ENCODE data around the gene KIF26B. TPM values are rescaled to one million over a fixed set of nuclear protein-coding genes. Genes with fewer than 3 reads are reported as not detected.

KIF26B gene
- total RNA-seq, 3 donors from 2014 or later (not counting 1 experiment from before 2014, with no cell fraction given) = 0.16 to 0.96 (median 0.18) TPM

DNA sequence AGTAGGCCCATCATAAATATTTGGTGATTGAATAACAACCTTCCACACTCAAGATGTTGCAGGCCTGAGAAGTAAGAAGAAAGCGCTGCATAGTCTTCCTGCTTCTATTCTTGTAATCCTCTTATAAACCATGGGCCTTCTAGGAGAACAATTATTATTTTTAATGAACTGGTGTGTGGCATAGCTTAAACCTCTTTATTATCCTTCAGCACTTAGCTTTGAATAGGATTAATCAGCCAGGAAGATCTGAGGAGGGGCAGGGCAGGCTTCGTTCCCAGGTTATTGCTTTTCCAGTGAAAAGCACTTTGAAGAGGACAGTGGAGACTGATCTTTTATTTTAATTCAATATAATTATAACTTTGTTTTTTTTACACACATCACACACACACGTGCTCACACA, 42.3 kb downstream of the KIF26B start:
- Mint-ChIP-seq H3K4me3 (no peak overlapping the region), H3K9me3 (no peaks in the 10 kb centered on the region), H3K36me3 (no peaks in the 10 kb centered on the region), H3K27ac (no peak overlapping the region), H3K4me1 (peaks cover 13 to 15% of the 10 kb centered on the region in 2 donors), H3K27me3 (ENCODE audit: low read depth in 2 of 2) (peaks cover 0 to 10% of the 10 kb centered on the region in 2 donors)
- H3K4me3 ChIP-seq (ENCODE audit: low read length) = no peak overlapping the region
- no peak overlapping the region for H3K27ac ChIP-seq (ENCODE audit: low read length)
- ATAC-seq (no peak), DNase-seq (no peak)
- no peaks in the 10 kb centered on the region for H3K27me3 ChIP-seq (ENCODE audit: control insufficient read depth, insufficient read depth, low read length)
- no peaks in the 10 kb centered on the region for H3K36me3 ChIP-seq (ENCODE audit: control insufficient read depth, insufficient read depth, low read length)
- peaks cover 10% of the 10 kb centered on the region for H3K4me1 ChIP-seq (ENCODE audit: control insufficient read depth, insufficient read depth, low read length)
- no CpG with 5 or more reads among the region's 3 CpGs for WGBS (ENCODE audit: insufficient coverage)
- no peaks in the 10 kb centered on the region for H3K9me3 ChIP-seq (ENCODE audit: control insufficient read depth, insufficient read depth, low read length)
- TF ChIP-seq, protein P1, sequence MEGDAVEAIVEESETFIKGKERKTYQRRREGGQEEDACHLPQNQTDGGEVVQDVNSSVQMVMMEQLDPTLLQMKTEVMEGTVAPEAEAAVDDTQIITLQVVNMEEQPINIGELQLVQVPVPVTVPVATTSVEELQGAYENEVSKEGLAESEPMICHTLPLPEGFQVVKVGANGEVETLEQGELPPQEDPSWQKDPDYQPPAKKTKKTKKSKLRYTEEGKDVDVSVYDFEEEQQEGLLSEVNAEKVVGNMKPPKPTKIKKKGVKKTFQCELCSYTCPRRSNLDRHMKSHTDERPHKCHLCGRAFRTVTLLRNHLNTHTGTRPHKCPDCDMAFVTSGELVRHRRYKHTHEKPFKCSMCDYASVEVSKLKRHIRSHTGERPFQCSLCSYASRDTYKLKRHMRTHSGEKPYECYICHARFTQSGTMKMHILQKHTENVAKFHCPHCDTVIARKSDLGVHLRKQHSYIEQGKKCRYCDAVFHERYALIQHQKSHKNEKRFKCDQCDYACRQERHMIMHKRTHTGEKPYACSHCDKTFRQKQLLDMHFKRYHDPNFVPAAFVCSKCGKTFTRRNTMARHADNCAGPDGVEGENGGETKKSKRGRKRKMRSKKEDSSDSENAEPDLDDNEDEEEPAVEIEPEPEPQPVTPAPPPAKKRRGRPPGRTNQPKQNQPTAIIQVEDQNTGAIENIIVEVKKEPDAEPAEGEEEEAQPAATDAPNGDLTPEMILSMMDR (IDR thresholded peaks at IDR 0.05) = no peak
- intact Hi-C loops (cut with micrococcal nuclease) = no loop called here

DNA sequence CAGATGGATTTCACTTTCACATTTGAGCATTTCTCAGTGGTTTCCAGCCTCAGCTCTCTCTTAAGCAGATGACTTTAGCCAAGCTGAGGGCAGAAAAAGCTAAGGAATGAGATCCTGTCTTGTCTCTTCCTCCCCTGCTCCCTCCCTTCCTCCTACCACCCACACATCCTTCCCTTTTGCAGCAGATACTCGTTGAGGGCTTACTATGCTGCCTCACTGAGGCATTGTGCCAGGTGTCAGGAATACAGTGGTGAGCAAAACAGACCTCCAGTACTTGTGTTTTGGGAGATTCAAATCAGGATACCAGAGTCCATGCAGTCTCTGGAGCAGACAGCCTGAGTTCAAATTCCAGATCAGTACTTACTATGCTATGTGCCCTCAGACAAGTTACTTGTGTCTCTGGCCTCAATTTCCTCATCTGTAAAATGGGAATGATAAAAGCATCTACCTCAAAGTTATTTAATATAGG, 43.2 kb downstream of the KIF26B start:
- intact Hi-C loops (cut with micrococcal nuclease) = no loop called here
- Histone ChIP-seq H3K27me3 (ENCODE audit: control insufficient read depth, insufficient read depth, low read length) (no peaks in the 10 kb centered on the region), H3K9me3 (ENCODE audit: control insufficient read depth, insufficient read depth, low read length) (no peaks in the 10 kb centered on the region), H3K4me1 (ENCODE audit: control insufficient read depth, insufficient read depth, low read length) (peaks cover 10% of the 10 kb centered on the region), H3K4me3 (ENCODE audit: low read length) (no peak overlapping the region), H3K27ac (ENCODE audit: low read length) (no peak overlapping the region), H3K36me3 (ENCODE audit: control insufficient read depth, insufficient read depth, low read length) (no peaks in the 10 kb centered on the region)
- ATAC-seq (no peak), DNase-seq (no peak)
- peaks cover 13 to 15% of the 10 kb centered on the region in 2 donors for H3K4me1 Mint-ChIP-seq
- no peak overlapping the region for H3K4me3 Mint-ChIP-seq
- no peaks in the 10 kb centered on the region for H3K36me3 Mint-ChIP-seq
- no peaks in the 10 kb centered on the region for H3K9me3 Mint-ChIP-seq
- peaks cover 0 to 10% of the 10 kb centered on the region in 2 donors for H3K27me3 Mint-ChIP-seq (ENCODE audit: low read depth in 2 of 2)
- no peak overlapping the region for H3K27ac Mint-ChIP-seq
- TF ChIP-seq, protein P1 (IDR thresholded peaks at IDR 0.05) = no peak
- WGBS (ENCODE audit: insufficient coverage) = 0% methylated on average over 1 of the region's 1 CpG

DNA sequence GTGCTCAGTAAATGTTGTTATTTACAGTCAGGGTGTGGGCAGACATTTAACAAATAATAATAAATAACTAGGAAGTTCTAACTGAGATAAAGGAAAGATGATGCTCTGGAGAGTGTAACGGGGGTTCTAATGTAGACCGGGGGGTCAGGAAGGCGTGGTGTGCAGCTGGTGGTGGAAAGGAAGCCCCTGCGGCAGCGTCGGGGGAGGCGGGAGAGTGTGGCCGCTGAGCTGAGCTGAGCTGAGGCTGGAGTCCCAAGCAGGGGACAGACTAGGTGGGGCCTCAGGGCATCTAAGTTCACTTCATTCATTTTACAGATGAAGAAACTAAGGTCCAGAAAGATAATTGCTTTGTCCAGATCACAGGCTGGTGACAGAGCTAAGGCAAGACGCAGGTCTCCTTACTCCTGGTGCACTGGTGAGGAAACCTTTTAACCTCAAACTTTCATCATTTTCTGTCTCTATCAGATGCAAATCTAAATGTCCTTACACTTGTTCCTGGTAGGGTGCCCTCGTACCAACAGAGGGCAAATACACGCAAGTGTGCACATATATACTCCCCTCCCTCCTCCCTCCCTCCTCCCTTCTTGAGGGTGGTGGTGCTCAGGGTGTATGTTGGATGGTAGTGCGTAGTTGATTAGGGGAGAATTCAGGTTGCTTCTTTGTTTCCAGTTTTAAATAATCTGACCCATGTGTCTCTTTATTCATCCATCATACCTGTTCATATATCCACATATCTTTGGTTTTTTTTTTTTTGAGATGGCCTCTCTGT, 44.1 kb downstream of the KIF26B start:
- ATAC-seq (peak in 1 of 3 donors; percentile 41), DNase-seq (no peak)
- H3K27me3 ChIP-seq (ENCODE audit: control insufficient read depth, insufficient read depth, low read length) = no peaks in the 10 kb centered on the region
- peak overlapping the region in 1 of 2 donors; percentile 30 for H3K27ac Mint-ChIP-seq
- H3K27me3 Mint-ChIP-seq (ENCODE audit: low read depth in 2 of 2) = peaks cover 0 to 10% of the 10 kb centered on the region in 2 donors
- no peak overlapping the region for H3K27ac ChIP-seq (ENCODE audit: low read length)
- intact Hi-C loops (cut with micrococcal nuclease) = no loop called here
- no peaks in the 10 kb centered on the region for H3K9me3 ChIP-seq (ENCODE audit: control insufficient read depth, insufficient read depth, low read length)
- TF ChIP-seq, protein P1 (IDR thresholded peaks at IDR 0.05) = no peak
- H3K4me3 Mint-ChIP-seq = peak overlapping the region; percentile 63
- no peaks in the 10 kb centered on the region for H3K36me3 ChIP-seq (ENCODE audit: control insufficient read depth, insufficient read depth, low read length)
- H3K4me1 Mint-ChIP-seq = peaks cover 13 to 15% of the 10 kb centered on the region in 2 donors
- peaks cover 10% of the 10 kb centered on the region for H3K4me1 ChIP-seq (ENCODE audit: control insufficient read depth, insufficient read depth, low read length)
- no peaks in the 10 kb centered on the region for H3K36me3 Mint-ChIP-seq
- WGBS (ENCODE audit: insufficient coverage) = 10% methylated on average over 6 of the region's 12 CpGs
- no peaks in the 10 kb centered on the region for H3K9me3 Mint-ChIP-seq
- no peak overlapping the region for H3K4me3 ChIP-seq (ENCODE audit: low read length)
